GM12878 (cell line): ENCODE measurements around the gene TTC33. TPM values are rescaled to one million over a fixed set of nuclear protein-coding genes. Genes with fewer than 3 reads are reported as not detected.

Source experiments
- ATAC-seq: fragments of 200-7000 bp; cut with Tn5 transposase; 3 replicates; pipeline ENCODE4 v1.9.1; 2020; ENCODE audit warnings: mild to moderate bottlenecking, moderate library complexity
- BruUV-seq: library from RNA; stranded (reverse); fragments of 400-500 nt; replicated peaks from 2 replicates; lab custom pipeline; 2021; lab: Mats Ljungman, UMichigan
- CTCF ChIA-PET: fragments of 300-600 bp; sonication (Branson Sonifier 250); formaldehyde crosslinking; extraction: SDS; loops from one replicate; lab custom pipeline; 2021; ENCODE audit warnings: inconsistent platforms; lab: Yijun Ruan, JAX
- POLR2A ChIA-PET: fragments of 350-600 bp; formaldehyde crosslinking; extraction: SDS; loops from one replicate; lab custom pipeline; 2021; ENCODE audit warnings: inconsistent platforms; lab: Charles Lee
- RAD21 ChIA-PET: fragments of 300-600 bp; sonication (Branson Sonifier 250); formaldehyde crosslinking; loops from one replicate; lab custom pipeline; 2023; ENCODE audit warnings: antibody characterized with exemption; ENCODE audit not compliant: unreplicated experiment; lab: Charles Lee
- SMC1A ChIA-PET: fragments of 300-600 bp; sonication (Branson Sonifier 250); formaldehyde crosslinking; loops from one replicate; lab custom pipeline; 2023; ENCODE audit not compliant: unreplicated experiment, uncharacterized antibody; lab: Charles Lee
- DNase-seq: peaks from one replicate; pipeline ENCODE4 v3.0.0-alpha.2; 2011; ENCODE audit warnings: low read depth, low spot score
- FAIRE-seq: peaks from 3 replicates; lab custom pipeline; 2011; peaks lifted over from hg19 to GRCh38; lab: Jason Lieb, UNC
- H2AFZ ChIP-seq: 2 replicates; pipeline ENCODE4 v1.6.0; 2011; ENCODE audit warnings: low read depth, low read length, control low read depth; ENCODE audit not compliant: control insufficient read depth
- H3K27ac ChIP-seq: 2 replicates; pipeline ENCODE4 v1.5.1; 2011; ENCODE audit warnings: control low read depth; ENCODE audit not compliant: control insufficient read depth, insufficient read depth
- H3K27me3 ChIP-seq, 2 experiments: replicated peaks in 1 of 2; 2 replicates each; pipeline versions ENCODE4 v1.6.0 to v1.6.1; 2011; ENCODE audit warnings: low read length in 1 of 2; ENCODE audit not compliant: control insufficient read depth in 2 of 2, insufficient read depth in 2 of 2
- H3K36me3 ChIP-seq, 2 experiments: 2 replicates each; pipeline ENCODE4 v1.5.1; 2011; ENCODE audit warnings: low read length in 1 of 2; ENCODE audit not compliant: control insufficient read depth in 2 of 2, insufficient read depth in 2 of 2
- H3K4me1 ChIP-seq: 2 replicates; pipeline ENCODE4 v1.6.1; 2011; ENCODE audit warnings: mild to moderate bottlenecking, low read length, moderate library complexity, mixed read lengths; ENCODE audit not compliant: control insufficient read depth, insufficient read depth
- H3K4me2 ChIP-seq: 2 replicates; pipeline ENCODE4 v1.6.0; 2011; ENCODE audit warnings: control low read depth; ENCODE audit not compliant: control insufficient read depth, insufficient read depth
- H3K4me3 ChIP-seq: fragments of 200-600 bp; sonication (generic); 2 replicates; pipeline ENCODE4 v1.5.1; 2016
- H3K79me2 ChIP-seq: 2 replicates; pipeline ENCODE4 v1.6.0; 2011; ENCODE audit warnings: low read length; ENCODE audit not compliant: control insufficient read depth, insufficient read depth
- H3K9ac ChIP-seq: 2 replicates; pipeline ENCODE4 v1.8.0; 2011; ENCODE audit warnings: low read length, control low read depth, mixed read lengths; ENCODE audit not compliant: control insufficient read depth, insufficient read depth
- H3K9me3 ChIP-seq: replicated peaks from 3 replicates; pipeline ENCODE4 v1.5.1; 2011; ENCODE audit warnings: mild to moderate bottlenecking, low read length; ENCODE audit not compliant: control insufficient read depth, insufficient read depth
- H4K20me1 ChIP-seq: 2 replicates; pipeline ENCODE4 v1.6.0; 2011; ENCODE audit not compliant: control insufficient read depth, insufficient read depth
- CEBPB ChIP-seq, 2 experiments: fragments of 150-350 bp in 1 of 2; IDR thresholded peaks; 2 replicates each; pipeline ENCODE4 v1.6.1; 2012 to 2014; ENCODE audit warnings: low read depth in 2 of 2, low read length in 2 of 2, borderline replicate concordance in 1 of 2, inconsistent platforms in 1 of 2
- CREB1 ChIP-seq: IDR thresholded peaks from 2 replicates; pipeline ENCODE4 v1.6.1; 2012; ENCODE audit warnings: low read depth, mild to moderate bottlenecking, inconsistent platforms
- CTCF ChIP-seq, 3 experiments: IDR thresholded peaks in 2 of 3; conservative IDR thresholded peaks in 1 of 3; 2 replicates each; pipeline ENCODE4 v1.5.1; 2011; ENCODE audit warnings: low read depth in 3 of 3, low read length in 3 of 3, mild to moderate bottlenecking in 3 of 3, control low read depth in 2 of 3, moderate library complexity in 2 of 3, inconsistent platforms in 1 of 3, mixed read lengths in 1 of 3; ENCODE audit not compliant: control insufficient read depth in 2 of 3, insufficient read depth in 1 of 3; ENCODE audit errors: extremely low read depth in 1 of 3
- GABPA ChIP-seq: IDR thresholded peaks from 2 replicates; pipeline ENCODE4 v1.6.1; 2014; ENCODE audit warnings: antibody characterized with exemption, low read depth, mild to moderate bottlenecking, inconsistent platforms
- HDAC2 ChIP-seq: fragments of 200-600 bp; sonication (generic); IDR thresholded peaks from 2 replicates; pipeline ENCODE4 v1.6.1; 2017
- IRF5 ChIP-seq: fragments of 450-650 bp; IDR thresholded peaks from 2 replicates; pipeline ENCODE4 v1.6.1; 2017; ENCODE audit warnings: borderline replicate concordance
- KDM1A ChIP-seq: fragments of 200-600 bp; sonication (generic); IDR thresholded peaks from 2 replicates; pipeline ENCODE4 v1.6.1; 2016; ENCODE audit warnings: borderline replicate concordance
- KLF5 ChIP-seq: fragments of 450-650 bp; IDR thresholded peaks from 2 replicates; pipeline ENCODE4 v1.6.1; 2014; ENCODE audit warnings: mild to moderate bottlenecking; ENCODE audit not compliant: partially characterized antibody
- MTA2 ChIP-seq: fragments of 450-650 bp; IDR thresholded peaks from 2 replicates; pipeline ENCODE4 v1.6.1; 2016; ENCODE audit warnings: low read depth, mild to moderate bottlenecking, moderate library complexity
- MYC ChIP-seq: IDR thresholded peaks from 2 replicates; pipeline ENCODE4 v1.6.1; 2011; ENCODE audit warnings: mild to moderate bottlenecking, low read length, moderate library complexity, inconsistent platforms; ENCODE audit not compliant: insufficient read depth, insufficient replicate concordance, insufficient read length, severe bottlenecking
- PAX8 ChIP-seq: fragments of 450-650 bp; IDR thresholded peaks from 2 replicates; pipeline ENCODE4 v1.6.1; 2017; ENCODE audit warnings: mild to moderate bottlenecking, moderate library complexity
- PKNOX1 ChIP-seq: fragments of 450-650 bp; IDR thresholded peaks from 2 replicates; pipeline ENCODE4 v1.6.1; 2016; ENCODE audit warnings: mild to moderate bottlenecking
- YY1 ChIP-seq: IDR thresholded peaks from 2 replicates; pipeline ENCODE4 v1.6.1; 2011; ENCODE audit warnings: low read depth, mild to moderate bottlenecking, low read length
- ZNF274 ChIP-seq: IDR thresholded peaks from one replicate; pipeline ENCODE4 v1.8.0; 2011; ENCODE audit not compliant: insufficient read length, insufficient read depth
- ZNF592 ChIP-seq: fragments of 450-650 bp; IDR thresholded peaks from 2 replicates; pipeline ENCODE4 v1.6.1; 2017; ENCODE audit warnings: mild to moderate bottlenecking, moderate library complexity
- WGBS: methylation state at CpG from one replicate; pipeline ENCODE4 v1.1.6; 2016; ENCODE audit warnings: low lambda C conversion rate; ENCODE audit not compliant: insufficient replicate concordance, insufficient coverage; ENCODE audit errors: missing lambda C conversion rate; 5-methylcytosine and 5-hydroxymethylcytosine counted together
- in situ Hi-C: fragments of 300-500 bp; cut with MboI; formaldehyde crosslinking; loops from 9 replicates; pipeline ENCODE4 v1.14.3; 2018; ENCODE audit warnings: mixed read lengths
- intact Hi-C: fragments of 100-400 bp; cut with micrococcal nuclease; formaldehyde crosslinking; loops from one replicate; pipeline ENCODE4 v1.14.2; 2022; ENCODE audit not compliant: unreplicated experiment
- polyA plus RNA-seq, 11 experiments: library from polyadenylated mRNA; depleted of rRNA in 4 of 11; unstranded in 6 of 11; stranded (reverse) in 5 of 11; fragments of >200 nt; fragmentation: Nextera tagmentation in 4 of 11; fragmentation: Illumina TruSeq in 1 of 11; extraction: Ambion mirVana in 4 of 11; extraction: Trizol in 1 of 11; gene quantifications; 1 replicate in 1 of 11; 2 replicates in 10 of 11; pipeline versions ENCODE4 v1.2.1 to v1.2.3, GENCODE V29; 2011 to 2016; ENCODE audit warnings: inconsistent platforms in 2 of 11, missing spikeins in 2 of 11, low read depth in 1 of 11
- total RNA-seq, 4 experiments: library from RNA; depleted of rRNA in 3 of 4; stranded (reverse); fragments of >200 nt in 3 of 4; fragmentation: Illumina TruSeq in 1 of 4; extraction: Trizol in 1 of 4; gene quantifications; 2 replicates each; pipeline versions ENCODE4 v1.2.1 to v1.2.3, GENCODE V29; 2013 to 2021

TTC33 gene
- total and polyA plus RNA-seq, 10 of the 15 experiments (the other 5 are each of a cell fraction or from before 2014, with no cell fraction given): 7.9 to 22.3 (median 14.6) TPM

GRCh38 chr5:40622463-40623252, 133.1 kb downstream of the TTC33 start:
- FAIRE-seq (no peak), ATAC-seq (no peak), DNase-seq (no peak)
- 3% methylated on average over 2 of the region's 2 CpGs for WGBS
- H3K27me3 ChIP-seq: peaks cover 0 to 3% of the 10 kb centered on the region in 2 experiments; a peak in 1 of 4 replicates
- H2AFZ ChIP-seq: no peak overlapping the region
- no peak overlapping the region for H3K4me2 ChIP-seq
- BruUV-seq: no TSS peak
- in situ Hi-C loops: no loop called here
- ChIA-PET RAD21 (no interaction called here), SMC1A (no interaction called here), CTCF (interaction anchor here (0.6 kb wide), 1 partner anchor 299 kb away, joined by 3 read pairs; no protein-coding TSS in a partner anchor), POLR2A (no interaction called here)
- no peak overlapping the region for H3K4me3 ChIP-seq
- H3K4me1 ChIP-seq: no peaks in the 10 kb centered on the region
- H3K9me3 ChIP-seq: no peaks in the 10 kb centered on the region
- no peaks in the 10 kb centered on the region for H4K20me1 ChIP-seq
- H3K27ac ChIP-seq: no peak overlapping the region
- TF ChIP-seq ZNF592: no peak
- no peak for TF ChIP-seq CEBPB (IDR thresholded peaks at IDR 0.05; ENCODE audit: borderline replicate concordance in 1 of 2, low read depth in 2 of 2, low read length in 2 of 2)
- no peak for TF ChIP-seq MYC
- TF ChIP-seq GABPA: no peak
- TF ChIP-seq CTCF (IDR thresholded peaks at IDR 0.05 in 2 of 3, conservative IDR thresholded peaks at IDR 0.05 in 1 of 3; ENCODE audit: control insufficient read depth in 2 of 3, extremely low read depth in 1 of 3, insufficient read depth in 1 of 3, low read depth in 3 of 3, low read length in 3 of 3): no peak
- no peak for TF ChIP-seq PAX8
- TF ChIP-seq ZNF274: no peak
- no peak for TF ChIP-seq KLF5
- no peak for TF ChIP-seq YY1
- no peak for TF ChIP-seq HDAC2
- no peak for TF ChIP-seq MTA2
- no peak for TF ChIP-seq CREB1
- TF ChIP-seq IRF5: no peak
- TF ChIP-seq KDM1A: no peak
- TF ChIP-seq PKNOX1: no peak
- no peak overlapping the region for H3K9ac ChIP-seq
- intact Hi-C loops: no loop called here
- H3K36me3 ChIP-seq: no peaks in the 10 kb centered on the region
- no peaks in the 10 kb centered on the region for H3K79me2 ChIP-seq
